Endodermal cell (in vitro differentiated cells): Measurements from ENCODE around the gene ABCB1. TPM values are rescaled to one million over a fixed set of nuclear protein-coding genes. Genes with fewer than 3 reads are reported as not detected.

Source experiments
- DNase-seq: peaks from one replicate; pipeline ENCODE4 v3.0.0-alpha.2; 2017
- H3K27ac ChIP-seq: 2 replicates; pipeline ENCODE4 v1.5.1; 2013; ENCODE audit warnings: mild to moderate bottlenecking, low read depth, low read length, moderate library complexity
- H3K27me3 ChIP-seq: 2 replicates; pipeline ENCODE4 v1.6.1; 2013; ENCODE audit warnings: mild to moderate bottlenecking, low read length, moderate library complexity; ENCODE audit not compliant: insufficient read depth, control insufficient read depth, poor library complexity, severe bottlenecking
- H3K36me3 ChIP-seq: 2 replicates; pipeline ENCODE4 v1.7.0; 2013; ENCODE audit warnings: mild to moderate bottlenecking, low read length, moderate library complexity; ENCODE audit not compliant: control insufficient read depth, insufficient read depth
- H3K4me1 ChIP-seq: one replicate; pipeline ENCODE4 v1.7.0; 2013; ENCODE audit warnings: low read length; ENCODE audit not compliant: control insufficient read depth, insufficient read depth
- H3K4me3 ChIP-seq: 2 replicates; pipeline ENCODE4 v1.5.1; 2013; ENCODE audit warnings: mild to moderate bottlenecking, low read length, moderate library complexity
- H3K9ac ChIP-seq: 2 replicates; pipeline ENCODE4 v1.6.1; 2013; ENCODE audit warnings: mild to moderate bottlenecking, low read length, moderate library complexity; ENCODE audit not compliant: poor library complexity, severe bottlenecking; ENCODE audit errors: extremely low read depth
- H3K9me3 ChIP-seq: 2 replicates; pipeline ENCODE4 v1.6.1; 2013; ENCODE audit warnings: mild to moderate bottlenecking, low read length, moderate library complexity; ENCODE audit not compliant: control insufficient read depth
- H3K27ac Mint-ChIP-seq: 2 replicates; pipeline ENCODE4 v1.8.0; 2020; ENCODE audit warnings: mixed read lengths
- H3K27me3 Mint-ChIP-seq: 2 replicates; pipeline ENCODE4 v1.8.0; 2021; ENCODE audit warnings: mild to moderate bottlenecking, mixed read lengths; ENCODE audit not compliant: insufficient read depth
- H3K36me3 Mint-ChIP-seq: 2 replicates; pipeline ENCODE4 v1.8.0; 2020; ENCODE audit warnings: low read depth, mixed read lengths
- H3K4me1 Mint-ChIP-seq: 2 replicates; pipeline ENCODE4 v1.8.0; 2020; ENCODE audit warnings: mixed read lengths
- H3K4me3 Mint-ChIP-seq: 2 replicates; pipeline ENCODE4 v1.8.0; 2020; ENCODE audit warnings: mild to moderate bottlenecking, moderate library complexity, mixed read lengths
- H3K9me3 Mint-ChIP-seq: 2 replicates; pipeline ENCODE4 v1.8.0; 2020; ENCODE audit warnings: mild to moderate bottlenecking, mixed read lengths
- WGBS, 2 experiments: methylation state at CpG; one replicate each; pipeline versions ENCODE4 v1.1.5 to v1.1.7; 2013; ENCODE audit warnings: missing lambda C conversion rate in 2 of 2, mixed read lengths in 1 of 2; ENCODE audit not compliant: insufficient coverage in 1 of 2, insufficient read length in 1 of 2; 5-methylcytosine and 5-hydroxymethylcytosine counted together
- total RNA-seq, 2 donors: library from RNA; stranded (reverse); fragmentation: NEBNext Ultra II Directional in 1 of 2; extraction: Animal tissue kit (Norgen Biotek cat#: 25700) in 1 of 2; gene quantifications; 2 replicates in 1 of 2; 3 replicates in 1 of 2; pipeline ENCODE4 v1.2.1, GENCODE V29; 2021
- TF ChIP-seq, protein P1 (sequence below): fragments of 200-600 bp; sonication (generic); conservative IDR thresholded peaks from 2 replicates; pipeline ENCODE4 v1.5.0; 2021; ENCODE audit warnings: antibody characterized with exemption, mild to moderate bottlenecking

Gene ABCB1
- total RNA-seq, 2 donors from 2014 or later = 0.07 TPM; not detected in 1

DNA sequence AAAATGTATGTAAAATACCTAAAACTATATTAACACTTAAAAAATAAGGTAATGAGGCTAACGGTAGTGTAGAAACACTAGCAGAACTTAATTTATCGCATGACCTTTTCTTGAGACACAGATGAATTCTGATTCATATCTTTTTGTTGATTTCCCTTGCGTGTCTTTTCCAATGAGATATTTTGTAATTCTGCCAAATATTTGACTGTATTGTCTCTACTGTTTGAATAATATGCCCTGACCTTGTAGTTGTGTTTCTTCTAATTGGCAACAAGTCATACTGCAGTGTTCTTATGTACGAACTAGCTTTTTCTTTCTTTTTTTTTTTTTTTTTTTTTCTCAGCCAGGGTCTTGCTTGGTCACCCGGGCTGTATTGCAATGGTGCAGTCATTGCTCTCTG is 9.2 kb upstream of the ABCB1 start:
- no peaks in the 10 kb centered on the region for H3K36me3 Mint-ChIP-seq
- 96% methylated on average over 4 to 5 of the region's 5 CpGs for WGBS, 2 experiments

DNA sequence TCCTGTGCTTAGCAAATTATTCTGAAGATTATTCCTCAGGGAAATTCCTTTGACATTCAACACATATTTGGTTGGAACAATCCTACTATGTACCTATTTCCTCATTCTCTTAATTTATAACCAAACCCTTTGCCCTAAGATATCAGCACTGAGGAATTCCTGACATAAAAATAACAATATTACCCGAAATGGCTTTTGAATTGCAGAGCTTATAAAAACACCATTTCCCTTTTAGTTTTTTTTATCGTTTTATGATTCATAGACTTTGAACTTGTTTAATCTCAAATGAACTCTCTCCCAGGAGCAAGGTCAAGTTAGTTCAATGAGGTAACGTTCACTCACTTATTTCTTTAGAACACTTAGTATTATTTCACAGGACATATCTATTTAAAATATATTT is 7.7 kb upstream of the ABCB1 start:
- Mint-ChIP-seq H3K27me3 (peaks cover 14% of the 10 kb centered on the region), H3K4me3 (no peak overlapping the region)
- 84 to 86% methylated on average over 2 to 3 of the region's 3 CpGs for WGBS, 2 experiments

More for the DNA sequence above, 9.2 kb upstream of the ABCB1 start:
- H3K4me3 Mint-ChIP-seq = no peak overlapping the region
- no peak overlapping the region for H3K4me3 ChIP-seq
- H3K27ac Mint-ChIP-seq = no peak overlapping the region
- no peak overlapping the region for H3K27ac ChIP-seq
- no peak for DNase-seq
- no peaks in the 10 kb centered on the region for H3K9me3 Mint-ChIP-seq
- no peaks in the 10 kb centered on the region for H3K9me3 ChIP-seq
- H3K9ac ChIP-seq = no peak overlapping the region
- H3K27me3 Mint-ChIP-seq = peaks cover 9% of the 10 kb centered on the region
- no peaks in the 10 kb centered on the region for H3K36me3 ChIP-seq
- no peaks in the 10 kb centered on the region for H3K27me3 ChIP-seq
- no peaks in the 10 kb centered on the region for H3K4me1 ChIP-seq
- H3K4me1 Mint-ChIP-seq = no peaks in the 10 kb centered on the region
- TF ChIP-seq, protein P1, sequence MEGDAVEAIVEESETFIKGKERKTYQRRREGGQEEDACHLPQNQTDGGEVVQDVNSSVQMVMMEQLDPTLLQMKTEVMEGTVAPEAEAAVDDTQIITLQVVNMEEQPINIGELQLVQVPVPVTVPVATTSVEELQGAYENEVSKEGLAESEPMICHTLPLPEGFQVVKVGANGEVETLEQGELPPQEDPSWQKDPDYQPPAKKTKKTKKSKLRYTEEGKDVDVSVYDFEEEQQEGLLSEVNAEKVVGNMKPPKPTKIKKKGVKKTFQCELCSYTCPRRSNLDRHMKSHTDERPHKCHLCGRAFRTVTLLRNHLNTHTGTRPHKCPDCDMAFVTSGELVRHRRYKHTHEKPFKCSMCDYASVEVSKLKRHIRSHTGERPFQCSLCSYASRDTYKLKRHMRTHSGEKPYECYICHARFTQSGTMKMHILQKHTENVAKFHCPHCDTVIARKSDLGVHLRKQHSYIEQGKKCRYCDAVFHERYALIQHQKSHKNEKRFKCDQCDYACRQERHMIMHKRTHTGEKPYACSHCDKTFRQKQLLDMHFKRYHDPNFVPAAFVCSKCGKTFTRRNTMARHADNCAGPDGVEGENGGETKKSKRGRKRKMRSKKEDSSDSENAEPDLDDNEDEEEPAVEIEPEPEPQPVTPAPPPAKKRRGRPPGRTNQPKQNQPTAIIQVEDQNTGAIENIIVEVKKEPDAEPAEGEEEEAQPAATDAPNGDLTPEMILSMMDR = no peak

DNA sequence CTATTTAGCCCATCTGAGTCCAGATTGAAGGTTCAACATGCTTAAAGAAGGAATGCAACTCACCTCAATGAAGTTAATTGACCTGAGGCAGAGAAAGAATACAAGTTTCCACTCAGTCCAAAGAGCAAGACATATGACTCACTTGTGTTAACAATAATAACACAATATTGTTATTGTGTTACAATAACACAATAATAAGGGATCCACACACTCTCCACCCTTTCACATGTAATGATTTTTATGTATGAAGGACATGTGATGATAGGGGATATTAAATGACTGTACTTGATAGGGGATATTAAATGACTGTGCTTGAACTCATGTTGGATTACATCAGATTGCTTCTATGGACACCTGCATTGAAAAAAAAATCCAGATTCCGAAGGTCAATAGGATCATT is 3.6 kb upstream of the ABCB1 start:
- no peaks in the 10 kb centered on the region for H3K4me1 ChIP-seq
- no peaks in the 10 kb centered on the region for H3K36me3 Mint-ChIP-seq
- no peak overlapping the region for H3K27ac ChIP-seq
- H3K9me3 ChIP-seq = no peaks in the 10 kb centered on the region
- H3K4me1 Mint-ChIP-seq = peaks cover 5% of the 10 kb centered on the region
- no peaks in the 10 kb centered on the region for H3K36me3 ChIP-seq
- no peak overlapping the region for H3K4me3 Mint-ChIP-seq
- 87 to 100% methylated on average over 1 of the region's 1 CpG for WGBS, 2 experiments
- H3K9ac ChIP-seq = no peak overlapping the region
- no peak overlapping the region for H3K4me3 ChIP-seq
- no peaks in the 10 kb centered on the region for H3K9me3 Mint-ChIP-seq
- H3K27ac Mint-ChIP-seq = no peak overlapping the region
- peaks cover 51% of the 10 kb centered on the region for H3K27me3 Mint-ChIP-seq
- TF ChIP-seq, protein P1 = no peak
- H3K27me3 ChIP-seq = peaks cover 49% of the 10 kb centered on the region
- no peak for DNase-seq

More for the DNA sequence above, 7.7 kb upstream of the ABCB1 start:
- Mint-ChIP-seq H3K36me3 (no peaks in the 10 kb centered on the region), H3K27ac (no peak overlapping the region), H3K9me3 (no peaks in the 10 kb centered on the region), H3K4me1 (no peaks in the 10 kb centered on the region)
- H3K9me3 ChIP-seq = no peaks in the 10 kb centered on the region
- no peak overlapping the region for H3K9ac ChIP-seq
- no peak overlapping the region for H3K4me3 ChIP-seq
- H3K36me3 ChIP-seq = no peaks in the 10 kb centered on the region
- DNase-seq = no peak
- TF ChIP-seq, protein P1 = no peak
- H3K27ac ChIP-seq = no peak overlapping the region
- no peaks in the 10 kb centered on the region for H3K4me1 ChIP-seq
- H3K27me3 ChIP-seq = peaks cover 8% of the 10 kb centered on the region
